Omental fat pad (tissue), 4 donors: Measurements from ENCODE around the gene GLTP. TPM values are rescaled to one million over a fixed set of nuclear protein-coding genes. Genes with fewer than 3 reads are reported as not detected.

ENCODE experiments used
- ATAC-seq: fragments of 150-250 bp; one replicate; pipeline ENCODE4 v1.9.1; 2016; ENCODE audit warnings: mild to moderate bottlenecking, moderate library complexity; ENCODE audit not compliant: low FRiP score
- DNase-seq: peaks from one replicate; pipeline ENCODE4 v3.0.0-alpha.2; 2019; ENCODE audit warnings: low spot score
- CTCF ChIP-seq, 3 donors: fragments of 450-650 bp; IDR thresholded peaks; one replicate each; pipeline ENCODE4 v1.5.1; 2016 to 2017; ENCODE audit warnings: antibody characterized with exemption in 3 of 3, mild to moderate bottlenecking in 3 of 3, moderate library complexity in 2 of 3
- total RNA-seq, 4 donors: library from RNA; depleted of rRNA; stranded (reverse); fragments of >200 nt; gene quantifications; one replicate each; pipeline ENCODE4 v1.1.0, GENCODE V29; 2016

GLTP gene
- total RNA-seq, 4 donors from 2014 or later, result 28.5 to 42.7 (median 36.5) TPM

GRCh38 chr12:109841356-109841755 lies 39.0 kb downstream of the GLTP start:
- no peak for TF ChIP-seq CTCF (IDR thresholded peaks at IDR 0.05)
- ATAC-seq, result no peak
- no peak for DNase-seq

DNA sequence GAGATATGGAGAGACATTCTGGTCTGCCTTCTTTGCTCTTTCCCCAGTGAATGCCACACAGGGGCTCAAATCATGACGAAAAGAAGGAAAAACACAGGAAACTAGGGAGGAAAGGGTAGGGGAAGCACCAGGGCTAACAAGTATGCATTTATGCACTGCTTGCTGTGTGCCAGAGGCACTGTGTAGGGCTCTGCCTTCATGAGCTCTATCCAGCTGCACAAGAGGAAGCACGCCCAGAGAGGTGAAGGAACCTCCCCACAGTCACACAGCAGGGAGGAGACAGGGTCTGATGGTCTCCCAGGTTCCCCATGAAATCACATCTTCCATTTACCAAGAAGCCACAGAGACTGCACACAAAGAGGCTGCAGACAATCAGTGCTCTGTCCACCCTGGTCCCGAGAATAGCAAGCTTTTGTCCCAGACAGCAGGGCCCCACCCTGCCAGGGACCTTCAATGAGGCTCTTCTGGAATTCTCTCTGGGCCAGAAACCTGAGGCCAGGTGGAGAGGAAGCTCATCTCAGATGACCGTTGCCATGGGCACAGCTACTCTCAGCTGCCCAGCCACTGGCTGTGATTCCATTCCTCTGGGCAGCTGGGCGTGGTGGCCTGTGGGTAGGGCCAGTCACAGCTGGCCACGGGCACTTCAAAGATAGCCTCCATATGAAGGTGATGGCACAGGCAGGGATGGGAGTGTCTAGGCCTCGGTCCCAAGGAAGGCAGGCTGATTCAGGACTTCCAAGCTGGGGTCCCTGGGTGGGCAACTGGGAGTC lies 39.9 kb downstream of the GLTP start:
- no peak for TF ChIP-seq CTCF (IDR thresholded peaks at IDR 0.05)
- no peak for ATAC-seq
- DNase-seq, result no peak

- DNase-seq, result no peak
- no peak for TF ChIP-seq CTCF (IDR thresholded peaks at IDR 0.05)
- no peak for ATAC-seq
These were observed 40.9 kb downstream of the GLTP start for GRCh38 chr12:109839444-109839843.

DNA sequence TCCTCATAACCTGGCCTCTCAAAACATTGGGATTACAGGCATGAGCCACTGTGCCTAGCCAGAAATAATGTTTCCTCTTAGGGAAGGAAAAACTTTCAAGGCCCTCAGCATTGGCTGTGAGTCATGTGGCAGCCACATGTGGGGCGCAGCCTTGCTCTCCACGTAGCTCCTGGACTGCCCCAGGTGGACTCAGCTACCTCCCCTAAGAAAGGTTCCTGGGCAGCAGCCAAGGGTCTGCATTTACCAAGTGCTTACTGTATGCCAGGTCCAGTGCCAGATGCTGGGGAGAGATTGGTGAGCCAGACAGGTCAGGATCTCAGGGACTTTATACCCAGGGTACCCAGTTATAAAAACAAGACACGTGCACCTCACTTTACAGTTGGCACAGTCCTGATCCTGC lies 43.4 kb downstream of the GLTP start:
- no peak for TF ChIP-seq CTCF (IDR thresholded peaks at IDR 0.05)
- no peak for DNase-seq
- ATAC-seq, result no peak

DNA sequence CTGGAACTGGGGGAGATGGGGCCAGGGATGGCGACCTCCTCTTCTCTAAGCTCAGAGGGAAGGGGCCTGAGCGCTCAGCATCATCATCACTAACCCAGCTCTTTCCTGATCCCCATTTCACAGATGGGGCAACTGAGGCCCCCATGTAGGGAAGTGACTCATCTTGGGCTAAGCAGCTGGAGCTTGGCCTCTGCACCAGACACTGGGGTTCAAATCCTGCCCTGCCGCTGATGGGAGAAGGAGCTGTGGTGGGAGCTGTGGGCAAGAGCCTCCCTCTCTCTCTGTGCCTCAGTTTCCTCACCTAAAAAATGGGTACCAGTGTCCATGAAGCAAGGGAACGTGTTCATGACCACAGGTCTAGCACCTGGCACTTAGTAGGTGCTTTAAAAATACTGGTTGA lies 44.5 kb downstream of the GLTP start:
- TF ChIP-seq CTCF (IDR thresholded peaks at IDR 0.05), result no peak
- no peak for DNase-seq
- ATAC-seq, result no peak

DNA sequence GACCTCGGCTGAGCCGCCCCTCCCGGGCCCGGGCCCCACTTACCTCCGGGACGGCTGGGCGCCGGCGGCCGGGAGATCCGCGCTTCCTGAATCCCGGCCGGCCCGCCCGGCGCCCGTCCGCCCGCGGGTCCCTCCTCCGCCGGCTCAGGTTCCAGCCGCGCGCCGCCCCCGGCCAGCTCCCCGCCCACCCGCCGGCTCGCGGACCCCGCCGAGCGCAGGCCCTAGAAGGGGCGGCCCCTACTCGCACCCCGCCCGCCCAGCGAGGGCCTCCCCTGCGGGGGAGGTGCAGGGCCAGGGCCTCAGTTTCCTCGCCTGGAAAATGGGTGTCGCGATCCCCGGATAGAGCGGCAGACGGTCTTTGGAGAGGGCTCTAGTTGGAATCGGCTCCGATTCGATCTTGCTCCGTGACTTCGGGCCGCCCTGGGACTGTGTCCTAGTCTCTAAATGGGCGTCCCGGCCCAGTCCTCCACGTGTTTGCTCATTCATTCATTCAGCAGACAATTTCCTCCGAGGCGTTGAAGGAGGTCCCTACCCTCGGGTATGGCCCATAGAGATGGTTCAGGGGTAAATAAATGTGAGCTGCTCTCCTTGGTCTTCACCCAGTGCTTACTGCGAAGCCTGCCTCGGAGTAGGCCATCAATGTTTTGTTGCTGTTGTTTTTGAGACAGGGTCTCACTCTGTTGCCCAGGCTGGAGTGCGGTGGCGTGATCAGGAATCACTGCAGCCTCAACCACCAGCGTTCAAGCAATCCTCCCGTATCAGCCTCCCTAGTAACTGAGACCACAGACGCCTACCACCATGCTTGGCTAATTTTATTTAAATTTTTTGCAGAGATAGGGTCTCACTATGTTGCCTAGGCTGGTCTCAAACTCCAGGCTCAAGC lies 46.8 kb downstream of the GLTP start, which contains the start of gene TRPV4:
TRPV4 (minus strand) TSS at position 92 of the 883 bp plus-strand sequence. CDS start 18,602 bp downstream, outside the sequence.
- DNase-seq (no peak), ATAC-seq (no peak)
- no peak for TF ChIP-seq CTCF (IDR thresholded peaks at IDR 0.05)
